Endothelial cell (in vitro differentiated cells): ENCODE results near the gene TFAP2A. TPM values are rescaled to one million over a fixed set of nuclear protein-coding genes. Genes with fewer than 3 reads are reported as not detected.

ENCODE experiments used
- DNase-seq: peaks from one replicate; pipeline ENCODE4 v3.0.0; 2021; ENCODE audit warnings: low spot score
- H3K27ac Mint-ChIP-seq: one replicate; pipeline ENCODE4 v1.8.0; 2021; ENCODE audit warnings: mixed read lengths, inconsistent platforms; ENCODE audit not compliant: unreplicated experiment
- H3K27me3 Mint-ChIP-seq: one replicate; pipeline ENCODE4 v1.8.0; 2021; ENCODE audit warnings: mild to moderate bottlenecking, moderate library complexity, mixed read lengths, inconsistent platforms; ENCODE audit not compliant: unreplicated experiment
- H3K36me3 Mint-ChIP-seq: one replicate; pipeline ENCODE4 v1.8.0; 2021; ENCODE audit warnings: mild to moderate bottlenecking, low read depth, mixed read lengths, inconsistent platforms; ENCODE audit not compliant: unreplicated experiment
- H3K4me1 Mint-ChIP-seq: one replicate; pipeline ENCODE4 v1.8.0; 2021; ENCODE audit warnings: mild to moderate bottlenecking, mixed read lengths, inconsistent platforms; ENCODE audit not compliant: unreplicated experiment
- H3K4me3 Mint-ChIP-seq: one replicate; pipeline ENCODE4 v1.8.0; 2021; ENCODE audit warnings: mild to moderate bottlenecking, mixed read lengths, inconsistent platforms; ENCODE audit not compliant: unreplicated experiment
- H3K9me3 Mint-ChIP-seq: one replicate; pipeline ENCODE4 v1.8.0; 2021; ENCODE audit warnings: mixed read lengths, inconsistent platforms; ENCODE audit not compliant: unreplicated experiment
- total RNA-seq: library from RNA; stranded (reverse); fragmentation: NEBNext Ultra II Directional; extraction: Animal tissue kit (Norgen Biotek cat#: 25700); gene quantifications from one replicate; pipeline ENCODE4 v1.2.1, GENCODE V29; 2021; ENCODE audit not compliant: unreplicated experiment
- TF ChIP-seq, protein P1 (sequence below): fragments of 200-600 bp; sonication (generic); IDR thresholded peaks from one replicate; pipeline ENCODE4 v1.5.0; 2021; ENCODE audit warnings: antibody characterized with exemption; ENCODE audit not compliant: unreplicated experiment

The TFAP2A gene
- total RNA-seq, 1 donor from 2014 or later = 0.31 TPM

GRCh38 chr6:10401004-10401536 is 13.8 kb downstream of the TFAP2A start:
- peaks cover 25% of the 10 kb centered on the region for H3K4me1 Mint-ChIP-seq
- no peak overlapping the region for H3K4me3 Mint-ChIP-seq
- H3K27me3 Mint-ChIP-seq = peaks cover 20% of the 10 kb centered on the region
- no peak for DNase-seq
- H3K36me3 Mint-ChIP-seq = no peaks in the 10 kb centered on the region
- no peaks in the 10 kb centered on the region for H3K9me3 Mint-ChIP-seq
- TF ChIP-seq, protein P1, sequence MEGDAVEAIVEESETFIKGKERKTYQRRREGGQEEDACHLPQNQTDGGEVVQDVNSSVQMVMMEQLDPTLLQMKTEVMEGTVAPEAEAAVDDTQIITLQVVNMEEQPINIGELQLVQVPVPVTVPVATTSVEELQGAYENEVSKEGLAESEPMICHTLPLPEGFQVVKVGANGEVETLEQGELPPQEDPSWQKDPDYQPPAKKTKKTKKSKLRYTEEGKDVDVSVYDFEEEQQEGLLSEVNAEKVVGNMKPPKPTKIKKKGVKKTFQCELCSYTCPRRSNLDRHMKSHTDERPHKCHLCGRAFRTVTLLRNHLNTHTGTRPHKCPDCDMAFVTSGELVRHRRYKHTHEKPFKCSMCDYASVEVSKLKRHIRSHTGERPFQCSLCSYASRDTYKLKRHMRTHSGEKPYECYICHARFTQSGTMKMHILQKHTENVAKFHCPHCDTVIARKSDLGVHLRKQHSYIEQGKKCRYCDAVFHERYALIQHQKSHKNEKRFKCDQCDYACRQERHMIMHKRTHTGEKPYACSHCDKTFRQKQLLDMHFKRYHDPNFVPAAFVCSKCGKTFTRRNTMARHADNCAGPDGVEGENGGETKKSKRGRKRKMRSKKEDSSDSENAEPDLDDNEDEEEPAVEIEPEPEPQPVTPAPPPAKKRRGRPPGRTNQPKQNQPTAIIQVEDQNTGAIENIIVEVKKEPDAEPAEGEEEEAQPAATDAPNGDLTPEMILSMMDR = no peak
- H3K27ac Mint-ChIP-seq = peak overlapping the region; percentile 1

DNA sequence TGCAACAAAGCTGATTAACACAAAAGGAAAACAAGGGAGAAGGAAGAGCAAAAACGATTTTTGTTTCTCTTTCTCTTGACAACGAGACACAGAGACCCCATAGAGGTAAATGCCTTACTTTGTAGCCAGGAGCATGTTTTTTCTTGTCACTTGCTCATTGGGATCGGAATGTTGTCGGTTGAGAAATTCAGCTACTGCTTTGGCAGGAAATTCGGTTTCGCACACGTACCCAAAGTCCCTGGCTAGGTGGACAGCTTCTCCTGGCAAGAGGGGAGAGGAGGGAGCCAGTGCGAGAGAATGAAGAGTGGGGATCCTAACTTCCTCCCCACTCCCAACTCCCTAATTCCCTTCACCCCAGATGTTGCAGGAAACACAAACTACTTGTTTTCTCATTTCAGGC is 14.5 kb downstream of the TFAP2A start:
- H3K4me3 Mint-ChIP-seq = no peak overlapping the region
- no peaks in the 10 kb centered on the region for H3K9me3 Mint-ChIP-seq
- TF ChIP-seq, protein P1 = no peak
- no peaks in the 10 kb centered on the region for H3K36me3 Mint-ChIP-seq
- H3K4me1 Mint-ChIP-seq = peaks cover 25% of the 10 kb centered on the region
- peaks cover 23% of the 10 kb centered on the region for H3K27me3 Mint-ChIP-seq
- H3K27ac Mint-ChIP-seq = no peak overlapping the region
- DNase-seq = no peak

GRCh38 chr6:10399451-10399850 is 15.4 kb downstream of the TFAP2A start:
- DNase-seq = no peak
- Mint-ChIP-seq H3K4me3 (no peak overlapping the region), H3K4me1 (peaks cover 25% of the 10 kb centered on the region), H3K27ac (no peak overlapping the region), H3K27me3 (peaks cover 21% of the 10 kb centered on the region), H3K9me3 (no peaks in the 10 kb centered on the region), H3K36me3 (no peaks in the 10 kb centered on the region)
- TF ChIP-seq, protein P1 = no peak

DNA sequence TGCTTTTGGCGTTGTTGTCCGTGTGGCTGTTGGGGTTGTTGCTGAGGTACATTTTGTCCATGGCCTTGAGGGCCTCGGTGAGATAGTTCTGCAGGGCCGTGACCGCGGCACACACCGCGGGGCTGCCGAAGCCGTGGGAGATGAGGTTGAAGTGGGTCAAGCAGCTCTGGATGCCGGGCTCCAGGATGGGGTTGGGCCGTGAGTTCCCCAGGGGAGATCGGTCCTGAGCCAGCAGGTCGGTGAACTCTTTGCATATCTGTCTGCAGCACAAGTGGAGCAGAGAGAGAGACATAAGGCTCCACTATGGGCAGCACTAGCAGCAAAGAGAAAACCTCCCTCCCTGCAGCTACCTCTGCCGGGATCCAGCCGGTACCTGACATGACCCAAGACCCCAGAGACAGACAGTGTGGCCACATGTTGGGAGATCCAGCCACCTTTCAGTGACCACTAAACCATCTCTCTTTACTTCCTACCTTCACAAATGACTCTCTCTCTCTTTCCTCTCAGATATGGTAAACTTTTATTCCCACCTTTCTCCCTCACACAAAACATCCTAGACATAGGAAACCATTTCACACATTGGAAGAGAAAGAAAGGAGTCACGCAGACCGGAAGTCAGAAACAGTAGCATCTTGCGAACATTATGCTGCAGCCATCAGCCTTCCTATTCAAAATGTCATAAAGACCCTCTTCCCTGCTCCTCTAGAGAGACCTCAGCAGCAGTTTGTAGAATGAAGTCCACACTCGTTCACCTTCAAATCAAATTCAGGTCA is 16.2 kb downstream of the TFAP2A start:
- Mint-ChIP-seq H3K27ac (no peak overlapping the region), H3K9me3 (no peaks in the 10 kb centered on the region), H3K27me3 (peaks cover 20% of the 10 kb centered on the region), H3K4me1 (peaks cover 25% of the 10 kb centered on the region), H3K4me3 (no peak overlapping the region), H3K36me3 (no peaks in the 10 kb centered on the region)
- peak; percentile 4 for DNase-seq
- TF ChIP-seq, protein P1 = no peak
